GM12878 (cell line): ENCODE data around the gene SSR2. TPM values are rescaled to one million over a fixed set of nuclear protein-coding genes. Genes with fewer than 3 reads are reported as not detected.

ENCODE experiments used
- ATAC-seq: fragments of 200-7000 bp; cut with Tn5 transposase; 3 replicates; pipeline ENCODE4 v1.9.1; 2020; ENCODE audit warnings: mild to moderate bottlenecking, moderate library complexity
- BruUV-seq: library from RNA; stranded (reverse); fragments of 400-500 nt; replicated peaks from 2 replicates; lab custom pipeline; 2021; lab: Mats Ljungman, UMichigan
- CTCF ChIA-PET: fragments of 300-600 bp; sonication (Branson Sonifier 250); formaldehyde crosslinking; extraction: SDS; loops from one replicate; lab custom pipeline; 2021; ENCODE audit warnings: inconsistent platforms; lab: Yijun Ruan, JAX
- POLR2A ChIA-PET: fragments of 350-600 bp; formaldehyde crosslinking; extraction: SDS; loops from one replicate; lab custom pipeline; 2021; ENCODE audit warnings: inconsistent platforms; lab: Charles Lee
- RAD21 ChIA-PET: fragments of 300-600 bp; sonication (Branson Sonifier 250); formaldehyde crosslinking; loops from one replicate; lab custom pipeline; 2023; ENCODE audit warnings: antibody characterized with exemption; ENCODE audit not compliant: unreplicated experiment; lab: Charles Lee
- SMC1A ChIA-PET: fragments of 300-600 bp; sonication (Branson Sonifier 250); formaldehyde crosslinking; loops from one replicate; lab custom pipeline; 2023; ENCODE audit not compliant: unreplicated experiment, uncharacterized antibody; lab: Charles Lee
- DNase-seq: peaks from one replicate; pipeline ENCODE4 v3.0.0-alpha.2; 2011; ENCODE audit warnings: low read depth, low spot score
- FAIRE-seq: peaks from 3 replicates; lab custom pipeline; 2011; peaks lifted over from hg19 to GRCh38; lab: Jason Lieb, UNC
- H2AFZ ChIP-seq: 2 replicates; pipeline ENCODE4 v1.6.0; 2011; ENCODE audit warnings: low read depth, low read length, control low read depth; ENCODE audit not compliant: control insufficient read depth
- H3K27ac ChIP-seq: 2 replicates; pipeline ENCODE4 v1.5.1; 2011; ENCODE audit warnings: control low read depth; ENCODE audit not compliant: control insufficient read depth, insufficient read depth
- H3K27me3 ChIP-seq, 2 experiments: replicated peaks in 1 of 2; 2 replicates each; pipeline versions ENCODE4 v1.6.0 to v1.6.1; 2011; ENCODE audit warnings: low read length in 1 of 2; ENCODE audit not compliant: control insufficient read depth in 2 of 2, insufficient read depth in 2 of 2
- H3K36me3 ChIP-seq, 2 experiments: 2 replicates each; pipeline ENCODE4 v1.5.1; 2011; ENCODE audit warnings: low read length in 1 of 2; ENCODE audit not compliant: control insufficient read depth in 2 of 2, insufficient read depth in 2 of 2
- H3K4me1 ChIP-seq: 2 replicates; pipeline ENCODE4 v1.6.1; 2011; ENCODE audit warnings: mild to moderate bottlenecking, low read length, moderate library complexity, mixed read lengths; ENCODE audit not compliant: control insufficient read depth, insufficient read depth
- H3K4me2 ChIP-seq: 2 replicates; pipeline ENCODE4 v1.6.0; 2011; ENCODE audit warnings: control low read depth; ENCODE audit not compliant: control insufficient read depth, insufficient read depth
- H3K4me3 ChIP-seq: fragments of 200-600 bp; sonication (generic); 2 replicates; pipeline ENCODE4 v1.5.1; 2016
- H3K79me2 ChIP-seq: 2 replicates; pipeline ENCODE4 v1.6.0; 2011; ENCODE audit warnings: low read length; ENCODE audit not compliant: control insufficient read depth, insufficient read depth
- H3K9ac ChIP-seq: 2 replicates; pipeline ENCODE4 v1.8.0; 2011; ENCODE audit warnings: low read length, control low read depth, mixed read lengths; ENCODE audit not compliant: control insufficient read depth, insufficient read depth
- H3K9me3 ChIP-seq: replicated peaks from 3 replicates; pipeline ENCODE4 v1.5.1; 2011; ENCODE audit warnings: mild to moderate bottlenecking, low read length; ENCODE audit not compliant: control insufficient read depth, insufficient read depth
- H4K20me1 ChIP-seq: 2 replicates; pipeline ENCODE4 v1.6.0; 2011; ENCODE audit not compliant: control insufficient read depth, insufficient read depth
- BRCA1 ChIP-seq: IDR thresholded peaks from 2 replicates; pipeline ENCODE4 v1.6.1; 2011; ENCODE audit warnings: low read depth, low read length, improper control_type of control experiment
- CREM ChIP-seq: IDR thresholded peaks from 2 replicates; pipeline ENCODE4 v1.6.1; 2014; ENCODE audit warnings: antibody characterized with exemption, low read depth
- EP300 ChIP-seq, 2 experiments: fragments of 150-350 bp in 1 of 2; IDR thresholded peaks; 2 replicates each; pipeline ENCODE4 v1.6.1; 2011 to 2012; ENCODE audit warnings: low read depth in 2 of 2, low read length in 2 of 2, borderline replicate concordance in 1 of 2, improper control_type of control experiment in 1 of 2, inconsistent platforms in 1 of 2; ENCODE audit not compliant: control insufficient read depth in 1 of 2
- HCFC1 ChIP-seq: fragments of 150-350 bp; IDR thresholded peaks from 2 replicates; pipeline ENCODE4 v1.6.1; 2014; ENCODE audit warnings: low read length
- JUND ChIP-seq: IDR thresholded peaks from 2 replicates; pipeline ENCODE4 v1.6.1; 2012; ENCODE audit warnings: low read depth, mild to moderate bottlenecking, low read length, improper control_type of control experiment, moderate library complexity
- KDM1A ChIP-seq: fragments of 200-600 bp; sonication (generic); IDR thresholded peaks from 2 replicates; pipeline ENCODE4 v1.6.1; 2016; ENCODE audit warnings: borderline replicate concordance
- NFYA ChIP-seq: IDR thresholded peaks from 2 replicates; pipeline ENCODE4 v1.6.1; 2011; ENCODE audit warnings: low read depth, mild to moderate bottlenecking, low read length, improper control_type of control experiment, borderline replicate concordance
- NFYB ChIP-seq: IDR thresholded peaks from 2 replicates; pipeline ENCODE4 v1.6.1; 2011; ENCODE audit warnings: low read depth, mild to moderate bottlenecking, low read length, improper control_type of control experiment, moderate library complexity; ENCODE audit not compliant: insufficient read depth
- POLR2AphosphoS5 ChIP-seq: IDR thresholded peaks from 2 replicates; pipeline ENCODE4 v1.6.1; 2011; ENCODE audit warnings: mild to moderate bottlenecking, low read length, inconsistent platforms
- RUNX3 ChIP-seq: IDR thresholded peaks from 2 replicates; pipeline ENCODE4 v1.6.1; 2012; ENCODE audit warnings: low read length, inconsistent platforms
- SUZ12 ChIP-seq: fragments of 200-600 bp; sonication (generic); IDR thresholded peaks from one replicate; pipeline ENCODE4 v1.6.1; 2018; ENCODE audit warnings: antibody characterized with exemption, mild to moderate bottlenecking; ENCODE audit not compliant: unreplicated experiment
- WGBS: methylation state at CpG from one replicate; pipeline ENCODE4 v1.1.6; 2016; ENCODE audit warnings: low lambda C conversion rate; ENCODE audit not compliant: insufficient replicate concordance, insufficient coverage; ENCODE audit errors: missing lambda C conversion rate; 5-methylcytosine and 5-hydroxymethylcytosine counted together
- in situ Hi-C: fragments of 300-500 bp; cut with MboI; formaldehyde crosslinking; loops from 9 replicates; pipeline ENCODE4 v1.14.3; 2018; ENCODE audit warnings: mixed read lengths
- intact Hi-C: fragments of 100-400 bp; cut with micrococcal nuclease; formaldehyde crosslinking; loops from one replicate; pipeline ENCODE4 v1.14.2; 2022; ENCODE audit not compliant: unreplicated experiment
- polyA plus RNA-seq, 11 experiments: library from polyadenylated mRNA; depleted of rRNA in 4 of 11; unstranded in 6 of 11; stranded (reverse) in 5 of 11; fragments of >200 nt; fragmentation: Nextera tagmentation in 4 of 11; fragmentation: Illumina TruSeq in 1 of 11; extraction: Ambion mirVana in 4 of 11; extraction: Trizol in 1 of 11; gene quantifications; 1 replicate in 1 of 11; 2 replicates in 10 of 11; pipeline versions ENCODE4 v1.2.1 to v1.2.3, GENCODE V29; 2011 to 2016; ENCODE audit warnings: inconsistent platforms in 2 of 11, missing spikeins in 2 of 11, low read depth in 1 of 11
- total RNA-seq, 4 experiments: library from RNA; depleted of rRNA in 3 of 4; stranded (reverse); fragments of >200 nt in 3 of 4; fragmentation: Illumina TruSeq in 1 of 4; extraction: Trizol in 1 of 4; gene quantifications; 2 replicates each; pipeline versions ENCODE4 v1.2.1 to v1.2.3, GENCODE V29; 2013 to 2021
- TF ChIP-seq, protein P1 (sequence below): fragments of 450-650 bp; formaldehyde crosslinking; IDR thresholded peaks from 2 replicates; pipeline ENCODE4 v1.4.0; 2020; ENCODE audit warnings: mild to moderate bottlenecking, moderate library complexity
- TF ChIP-seq, protein P2 (sequence below): IDR thresholded peaks from 2 replicates; pipeline ENCODE4 v1.6.1; 2012; ENCODE audit warnings: low read depth, low read length, improper control_type of control experiment

The SSR2 gene
- total and polyA plus RNA-seq, 10 of the 15 experiments (the other 5 are each of a cell fraction or from before 2014, with no cell fraction given), result 207 to 553 (median 315) TPM

DNA sequence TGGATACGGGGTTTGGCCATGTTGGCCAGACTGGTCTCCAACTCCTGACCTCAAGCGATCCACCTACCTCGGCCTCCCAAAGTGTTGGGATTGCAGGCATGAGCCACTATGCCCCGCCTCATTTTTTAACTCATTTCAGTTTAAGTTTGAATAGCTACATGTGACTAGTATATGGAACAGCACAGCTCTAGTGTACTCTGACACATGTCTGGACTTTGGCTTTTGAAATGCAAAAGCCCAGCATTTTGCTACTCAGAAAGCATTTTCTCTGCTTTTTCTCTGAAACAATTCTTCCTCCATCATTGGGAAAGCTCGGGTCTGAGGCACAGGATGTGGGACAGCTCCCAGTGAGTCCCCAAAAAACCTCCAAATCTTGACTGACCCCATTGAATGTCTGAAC lies 4.0 kb upstream of the SSR2 start (continued):
- TF ChIP-seq, protein P1, sequence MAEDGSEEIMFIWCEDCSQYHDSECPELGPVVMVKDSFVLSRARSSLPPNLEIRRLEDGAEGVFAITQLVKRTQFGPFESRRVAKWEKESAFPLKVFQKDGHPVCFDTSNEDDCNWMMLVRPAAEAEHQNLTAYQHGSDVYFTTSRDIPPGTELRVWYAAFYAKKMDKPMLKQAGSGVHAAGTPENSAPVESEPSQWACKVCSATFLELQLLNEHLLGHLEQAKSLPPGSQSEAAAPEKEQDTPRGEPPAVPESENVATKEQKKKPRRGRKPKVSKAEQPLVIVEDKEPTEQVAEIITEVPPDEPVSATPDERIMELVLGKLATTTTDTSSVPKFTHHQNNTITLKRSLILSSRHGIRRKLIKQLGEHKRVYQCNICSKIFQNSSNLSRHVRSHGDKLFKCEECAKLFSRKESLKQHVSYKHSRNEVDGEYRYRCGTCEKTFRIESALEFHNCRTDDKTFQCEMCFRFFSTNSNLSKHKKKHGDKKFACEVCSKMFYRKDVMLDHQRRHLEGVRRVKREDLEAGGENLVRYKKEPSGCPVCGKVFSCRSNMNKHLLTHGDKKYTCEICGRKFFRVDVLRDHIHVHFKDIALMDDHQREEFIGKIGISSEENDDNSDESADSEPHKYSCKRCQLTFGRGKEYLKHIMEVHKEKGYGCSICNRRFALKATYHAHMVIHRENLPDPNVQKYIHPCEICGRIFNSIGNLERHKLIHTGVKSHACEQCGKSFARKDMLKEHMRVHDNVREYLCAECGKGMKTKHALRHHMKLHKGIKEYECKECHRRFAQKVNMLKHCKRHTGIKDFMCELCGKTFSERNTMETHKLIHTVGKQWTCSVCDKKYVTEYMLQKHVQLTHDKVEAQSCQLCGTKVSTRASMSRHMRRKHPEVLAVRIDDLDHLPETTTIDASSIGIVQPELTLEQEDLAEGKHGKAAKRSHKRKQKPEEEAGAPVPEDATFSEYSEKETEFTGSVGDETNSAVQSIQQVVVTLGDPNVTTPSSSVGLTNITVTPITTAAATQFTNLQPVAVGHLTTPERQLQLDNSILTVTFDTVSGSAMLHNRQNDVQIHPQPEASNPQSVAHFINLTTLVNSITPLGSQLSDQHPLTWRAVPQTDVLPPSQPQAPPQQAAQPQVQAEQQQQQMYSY (CRISPR knock-in tag), result no peak
- TF ChIP-seq, protein P2, sequence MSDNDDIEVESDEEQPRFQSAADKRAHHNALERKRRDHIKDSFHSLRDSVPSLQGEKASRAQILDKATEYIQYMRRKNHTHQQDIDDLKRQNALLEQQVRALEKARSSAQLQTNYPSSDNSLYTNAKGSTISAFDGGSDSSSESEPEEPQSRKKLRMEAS, result no peak
- no peak for TF ChIP-seq SUZ12

DNA sequence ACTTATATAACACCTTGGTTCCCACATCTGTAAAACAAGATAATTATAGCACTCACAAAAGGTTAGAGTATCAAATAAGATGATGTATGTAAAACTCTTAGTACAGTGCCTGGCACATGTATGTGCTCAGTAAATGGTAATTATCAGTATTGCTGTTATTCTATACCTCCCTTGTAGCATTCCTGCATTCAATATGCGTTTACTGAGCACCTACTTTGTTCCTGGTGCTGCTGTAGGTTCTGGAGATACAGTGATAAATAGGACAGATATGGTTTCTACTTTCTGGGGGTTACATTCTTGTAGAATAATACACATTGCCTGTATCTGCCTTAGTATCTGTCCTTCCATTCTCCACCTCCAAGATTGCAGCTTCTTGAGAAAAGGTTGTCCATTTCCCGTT lies 1.2 kb upstream of the SSR2 start:
- no TSS peak for BruUV-seq
- Histone ChIP-seq H3K79me2 (peaks cover 23% of the 10 kb centered on the region), H3K27ac (no peak overlapping the region), H3K27me3 (no peaks in the 10 kb centered on the region; a peak in 1 of 4 replicates), H3K9me3 (no peaks in the 10 kb centered on the region)
- SMC1A ChIA-PET, result interaction anchor here (0.8 to 1.2 kb wide), 4 partner anchors 8 to 84 kb away, joined by 3 to 4 read pairs (median 3); no protein-coding TSS in a partner anchor
- intact Hi-C loops, result loop anchor here (2.0 kb wide), 1 partner anchor 33 kb away; the partner anchor contains the start of gene LAMTOR2
- WGBS, result 43% methylated on average over 2 of the region's 2 CpGs
- DNase-seq (no peak), FAIRE-seq (no peak)
- no peak for TF ChIP-seq RUNX3
- no peak for TF ChIP-seq HCFC1
- TF ChIP-seq BRCA1, result no peak
- no peak for TF ChIP-seq POLR2AphosphoS5
- no peak for TF ChIP-seq CREM
- no peak for TF ChIP-seq NFYA
- no peak for TF ChIP-seq NFYB
- no peak for TF ChIP-seq KDM1A
- TF ChIP-seq JUND, result no peak
- no peak for TF ChIP-seq EP300 (IDR thresholded peaks at IDR 0.05; ENCODE audit: borderline replicate concordance in 1 of 2, control insufficient read depth in 1 of 2, low read depth in 2 of 2, low read length in 2 of 2)
- TF ChIP-seq, all 136 proteins: peak for 0
- H3K4me1 ChIP-seq, result peaks cover 6% of the 10 kb centered on the region
- ChIA-PET POLR2A (no interaction called here), CTCF (interaction anchor here (0.7 to 3.4 kb wide), 3 partner anchors 9 to 90 kb away, joined by 3 to 14 read pairs (median 3); no protein-coding TSS in a partner anchor), RAD21 (interaction anchor here (1.0 to 1.7 kb wide), 2 partner anchors 81 to 290 kb away, joined by 3 to 6 read pairs; no protein-coding TSS in a partner anchor)
- no peaks in the 10 kb centered on the region for H4K20me1 ChIP-seq
- no peak overlapping the region for H3K4me3 ChIP-seq
- no peak overlapping the region; the same call in 1 of the 2 replicates for H2AFZ ChIP-seq
- no peak overlapping the region for H3K9ac ChIP-seq
- peaks cover 2% of the 10 kb centered on the region in 2 experiments for H3K36me3 ChIP-seq
- in situ Hi-C loops, result no loop called here
- no peak for ATAC-seq
- H3K4me2 ChIP-seq, result no peak overlapping the region
